ENCODE results near the gene ZNF337. TPM values are rescaled to one million over a fixed set of nuclear protein-coding genes. Genes with fewer than 3 reads are reported as not detected.

ZNF337 gene
- total RNA-seq, 1 experiment from 2014 or later = 9.1 TPM

DNA sequence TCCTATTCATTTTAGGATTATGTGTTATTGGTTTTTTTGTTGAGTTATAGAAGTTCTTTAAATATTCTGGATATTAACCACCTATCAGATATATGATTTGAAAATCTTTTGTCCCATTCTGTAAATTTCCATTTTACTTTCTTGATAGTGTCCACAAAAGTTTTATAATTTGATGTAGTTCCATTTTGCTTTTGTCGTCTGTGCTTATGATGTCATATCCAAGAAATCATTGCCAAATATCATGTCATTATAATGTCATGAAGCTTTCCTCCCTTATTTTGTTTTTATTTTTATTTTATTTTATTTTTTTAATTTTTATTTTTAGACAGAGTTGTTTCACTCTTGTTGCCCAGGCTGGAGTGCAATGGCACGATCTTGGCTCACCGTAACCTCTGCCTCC lies 51.8 kb downstream of the ZNF337 start:
- no peak for TF ChIP-seq CTCF (IDR thresholded peaks at IDR 0.05)
- H3K4me1 ChIP-seq (ENCODE audit: control insufficient read depth, insufficient read depth, low read length) = no peaks in the 10 kb centered on the region
- in situ Hi-C loops (cut with HindIII; ENCODE audit: low pct_unique_long_range_greater_than_20kb, low sequenced_read_pairs) (no loop called here), intact Hi-C loops (cut with micrococcal nuclease; ENCODE audit: unreplicated experiment) (no loop called here)
- ATAC-seq (no peak), DNase-seq (ENCODE audit: low read depth, low spot score) (no peak)
- no peak overlapping the region for H3K27ac ChIP-seq (ENCODE audit: low read length)
- POLR2A ChIA-PET = no interaction called here
- BruUV-seq (replicated peaks) = no TSS peak
- no peaks in the 10 kb centered on the region for H3K9me3 ChIP-seq (ENCODE audit: control insufficient read depth, insufficient read depth, low read depth, low read length)
- H3K27me3 ChIP-seq (ENCODE audit: control insufficient read depth, insufficient read depth, low read length) = no peaks in the 10 kb centered on the region
- peaks cover 2% of the 10 kb centered on the region; the same call in 1 of the 2 replicates for H3K36me3 ChIP-seq (ENCODE audit: control insufficient read depth, insufficient read depth, low read length)
- CTCF ChIA-PET = no interaction called here
- no peak overlapping the region for H3K4me3 ChIP-seq (ENCODE audit: low read depth in 2 of 2, low read length in 2 of 2)

DNA sequence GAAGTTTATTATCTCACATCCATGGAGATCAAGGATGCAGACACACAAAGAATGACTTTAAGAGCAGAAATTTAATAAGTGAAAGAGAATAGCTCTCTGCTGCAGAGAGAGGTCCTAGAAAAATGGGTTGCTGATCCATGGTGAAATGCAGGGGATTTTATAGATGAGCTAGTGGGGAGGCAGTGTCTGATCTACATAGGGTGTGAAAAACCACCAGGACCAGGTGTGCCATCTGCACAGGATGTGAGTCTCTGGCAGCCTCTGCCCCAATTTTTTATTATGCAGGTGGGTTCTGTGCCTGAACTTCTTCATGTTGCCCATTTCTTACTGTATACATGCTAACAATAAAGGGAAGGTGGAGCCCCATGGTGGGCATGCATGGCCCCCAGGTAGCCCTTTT lies 52.9 kb downstream of the ZNF337 start:
- H3K9me3 ChIP-seq (ENCODE audit: control insufficient read depth, insufficient read depth, low read depth, low read length) = no peaks in the 10 kb centered on the region
- no peak overlapping the region for H3K27ac ChIP-seq (ENCODE audit: low read length)
- H3K4me1 ChIP-seq (ENCODE audit: control insufficient read depth, insufficient read depth, low read length) = no peaks in the 10 kb centered on the region
- ATAC-seq (no peak), DNase-seq (ENCODE audit: low read depth, low spot score) (no peak)
- CTCF ChIA-PET = no interaction called here
- intact Hi-C loops (cut with micrococcal nuclease; ENCODE audit: unreplicated experiment) = no loop called here
- POLR2A ChIA-PET = interaction anchor here (0.6 kb wide), 1 partner anchor 454 kb away, joined by 3 read pairs; no protein-coding TSS in a partner anchor
- TF ChIP-seq SIN3A (IDR thresholded peaks at IDR 0.05; ENCODE audit: borderline replicate concordance, insufficient read depth, low read depth, low read length) = no peak
- no peak for TF ChIP-seq REST (IDR thresholded peaks at IDR 0.05; ENCODE audit: insufficient read depth in 1 of 2, low read depth in 2 of 2, low read length in 1 of 2)
- TF ChIP-seq TCF7L2 (IDR thresholded peaks at IDR 0.05; ENCODE audit: low read depth, low read length) = no peak
- TF ChIP-seq POLR2AphosphoS5 (IDR thresholded peaks at IDR 0.05; ENCODE audit: low read depth, low read length) = no peak
- TF ChIP-seq CTCF (IDR thresholded peaks at IDR 0.05) = no peak
- in situ Hi-C loops (cut with HindIII; ENCODE audit: low pct_unique_long_range_greater_than_20kb, low sequenced_read_pairs) = no loop called here
- H3K27me3 ChIP-seq (ENCODE audit: control insufficient read depth, insufficient read depth, low read length) = no peaks in the 10 kb centered on the region
- peaks cover 2% of the 10 kb centered on the region; the same call in 1 of the 2 replicates for H3K36me3 ChIP-seq (ENCODE audit: control insufficient read depth, insufficient read depth, low read length)
- no peak overlapping the region for H3K4me3 ChIP-seq (ENCODE audit: low read depth in 2 of 2, low read length in 2 of 2)
- BruUV-seq (replicated peaks) = no TSS peak

GRCh38 chr20:25637247-25637646 lies 59.4 kb downstream of the ZNF337 start:
- Histone ChIP-seq H3K27ac (ENCODE audit: low read length) (no peak overlapping the region), H3K9me3 (ENCODE audit: control insufficient read depth, insufficient read depth, low read depth, low read length) (peaks cover 3% of the 10 kb centered on the region; the same call in 1 of the 2 replicates), H3K27me3 (ENCODE audit: control insufficient read depth, insufficient read depth, low read length) (no peaks in the 10 kb centered on the region), H3K4me1 (ENCODE audit: control insufficient read depth, insufficient read depth, low read length) (no peaks in the 10 kb centered on the region), H3K36me3 (ENCODE audit: control insufficient read depth, insufficient read depth, low read length) (peaks cover 2% of the 10 kb centered on the region; the same call in 1 of the 2 replicates), H3K4me3 (ENCODE audit: low read depth in 2 of 2, low read length in 2 of 2) (no peak overlapping the region)
- BruUV-seq (replicated peaks) = no TSS peak
- ATAC-seq = no peak
- CTCF ChIA-PET = no interaction called here
- intact Hi-C loops (cut with micrococcal nuclease; ENCODE audit: unreplicated experiment) (no loop called here), in situ Hi-C loops (cut with HindIII; ENCODE audit: low pct_unique_long_range_greater_than_20kb, low sequenced_read_pairs) (no loop called here)
- TF ChIP-seq REST (IDR thresholded peaks at IDR 0.05; ENCODE audit: insufficient read depth in 1 of 2, low read depth in 2 of 2, low read length in 1 of 2) (no peak), TCF7L2 (IDR thresholded peaks at IDR 0.05; ENCODE audit: low read depth, low read length) (no peak), CTCF (IDR thresholded peaks at IDR 0.05) (no peak)
- no peak for DNase-seq (ENCODE audit: low read depth, low spot score)
- POLR2A ChIA-PET = no interaction called here

All from Panc1 (cell line).